GM23248 (cell line): ENCODE data around the gene ATP6V1B1. TPM values are rescaled to one million over a fixed set of nuclear protein-coding genes. Genes with fewer than 3 reads are reported as not detected.

Experiments
- DNase-seq: peaks from one replicate; pipeline ENCODE4 v3.0.0-alpha.2; 2015
- H2AFZ ChIP-seq: fragments of 200-600 bp; sonication (generic); 2 replicates; pipeline ENCODE4 v1.6.1; 2016; ENCODE audit warnings: antibody characterized with exemption
- H3F3A ChIP-seq: fragments of 200-600 bp; sonication (generic); 2 replicates; pipeline ENCODE4 v1.6.1; 2016; ENCODE audit warnings: mild to moderate bottlenecking, antibody characterized with exemption, mixed run types; ENCODE audit not compliant: insufficient read depth
- H3K27ac ChIP-seq: fragments of 200-600 bp; sonication (generic); 2 replicates; pipeline ENCODE4 v1.5.1; 2016; ENCODE audit warnings: mild to moderate bottlenecking
- H3K27me3 ChIP-seq: fragments of 200-600 bp; sonication (generic); replicated peaks from 2 replicates; pipeline ENCODE4 v1.6.1; 2016; ENCODE audit warnings: mild to moderate bottlenecking; ENCODE audit not compliant: insufficient read depth
- H3K36me3 ChIP-seq: fragments of 200-600 bp; sonication (generic); 2 replicates; pipeline ENCODE4 v1.6.1; 2016; ENCODE audit warnings: low read depth, mild to moderate bottlenecking
- H3K4me1 ChIP-seq: fragments of 200-600 bp; sonication (generic); 2 replicates; pipeline ENCODE4 v1.6.1; 2016; ENCODE audit warnings: mild to moderate bottlenecking; ENCODE audit not compliant: insufficient read depth
- H3K4me2 ChIP-seq: fragments of 200-600 bp; sonication (generic); one replicate; pipeline ENCODE4 v1.6.1; 2016; ENCODE audit warnings: mild to moderate bottlenecking; ENCODE audit not compliant: unreplicated experiment
- H3K4me3 ChIP-seq: fragments of 200-600 bp; sonication (generic); 2 replicates; pipeline ENCODE4 v1.5.1; 2016; ENCODE audit warnings: mild to moderate bottlenecking
- H3K79me2 ChIP-seq: fragments of 200-600 bp; sonication (generic); 2 replicates; pipeline ENCODE4 v1.6.1; 2016; ENCODE audit warnings: mild to moderate bottlenecking; ENCODE audit not compliant: insufficient read depth
- H3K9ac ChIP-seq: fragments of 200-600 bp; sonication (generic); 2 replicates; pipeline ENCODE4 v1.6.1; 2016; ENCODE audit warnings: mild to moderate bottlenecking
- H3K9me2 ChIP-seq: fragments of 200-600 bp; sonication (generic); 2 replicates; pipeline ENCODE4 v1.6.1; 2016; ENCODE audit warnings: mixed run types, mild to moderate bottlenecking, moderate library complexity; ENCODE audit not compliant: insufficient read depth
- H3K9me3 ChIP-seq: fragments of 200-600 bp; sonication (generic); one replicate; pipeline ENCODE4 v1.6.1; 2017; ENCODE audit warnings: low read depth
- H4K20me1 ChIP-seq: fragments of 200-600 bp; sonication (generic); 2 replicates; pipeline ENCODE4 v1.6.0; 2016; ENCODE audit not compliant: insufficient read depth
- EZH2 ChIP-seq: fragments of 200-600 bp; sonication (generic); IDR thresholded peaks from 2 replicates; pipeline ENCODE4 v1.6.1; 2018; ENCODE audit warnings: antibody characterized with exemption, mild to moderate bottlenecking; ENCODE audit not compliant: insufficient read depth, poor library complexity, severe bottlenecking
- EZH2phosphoT487 ChIP-seq: fragments of 200-600 bp; sonication (generic); IDR thresholded peaks from 2 replicates; pipeline ENCODE4 v1.6.1; 2018; ENCODE audit warnings: antibody characterized with exemption, moderate library complexity, mild to moderate bottlenecking, low read depth; ENCODE audit not compliant: insufficient read depth
- WGBS, 2 experiments: methylation state at CpG; one replicate each; pipeline ENCODE4 v1.1.6; 2015 to 2017; ENCODE audit warnings: low lambda C conversion rate in 2 of 2, low coverage in 1 of 2; ENCODE audit errors: missing lambda C conversion rate in 2 of 2; 5-methylcytosine and 5-hydroxymethylcytosine counted together
- in situ Hi-C: fragments of 300-500 bp; cut with MboI; formaldehyde crosslinking; loops from 2 replicates; pipeline ENCODE4 v1.15.0; 2020
- polyA plus RNA-seq: library from polyadenylated mRNA; unstranded; fragments of >200 nt; fragmentation: Nextera tagmentation; extraction: Ambion mirVana; gene quantifications from 2 replicates; pipeline ENCODE4 v1.2.1, GENCODE V29; 2016
- total RNA-seq: library from RNA; depleted of rRNA; stranded (reverse); fragments of >200 nt; shearing (Covaris generic); gene quantifications from 2 replicates; pipeline ENCODE4 v1.2.3, GENCODE V29; 2014

ATP6V1B1 gene
- total and polyA plus RNA-seq, 2 experiments from 2014 or later: 0.60 TPM; not detected in 1

GRCh38 chr2:70888366-70888922 lies 47.3 kb upstream of the ATP6V1B1 start:
- in situ Hi-C loops: no loop called here
- Histone ChIP-seq H3K9me3 (no peaks in the 10 kb centered on the region), H3K27me3 (peaks cover 99% of the 10 kb centered on the region), H3K4me3 (no peak overlapping the region), H2AFZ (no peak overlapping the region), H3F3A (no peaks in the 10 kb centered on the region), H3K9ac (no peak overlapping the region), H3K4me1 (no peaks in the 10 kb centered on the region), H3K79me2 (no peaks in the 10 kb centered on the region), H3K36me3 (no peaks in the 10 kb centered on the region), H3K4me2 (no peak overlapping the region), H3K9me2 (no peaks in the 10 kb centered on the region), H4K20me1 (no peaks in the 10 kb centered on the region), H3K27ac (no peak overlapping the region)
- 14 to 15% methylated on average over 27 of the region's 27 CpGs for WGBS, 2 experiments
- no peak for DNase-seq
- TF ChIP-seq EZH2: peak; percentile 59
- TF ChIP-seq EZH2phosphoT487: no peak

- H3K4me2 ChIP-seq: no peak overlapping the region
- no peaks in the 10 kb centered on the region for H3K9me2 ChIP-seq
- in situ Hi-C loops: no loop called here
- H3K9ac ChIP-seq: no peak overlapping the region
- no peak overlapping the region for H3K27ac ChIP-seq
- no peaks in the 10 kb centered on the region for H3K79me2 ChIP-seq
- no peaks in the 10 kb centered on the region for H3K4me1 ChIP-seq
- DNase-seq: no peak
- no peaks in the 10 kb centered on the region for H3K9me3 ChIP-seq
- H3F3A ChIP-seq: no peaks in the 10 kb centered on the region
- TF ChIP-seq EZH2phosphoT487 (peak; percentile 71; the same call in 1 of the 2 replicates), EZH2 (no peak)
- WGBS, 2 experiments: 8 to 11% methylated on average over 66 to 70 of the region's 70 CpGs
- H2AFZ ChIP-seq: no peak overlapping the region
- H3K36me3 ChIP-seq: no peaks in the 10 kb centered on the region
- peaks cover 97% of the 10 kb centered on the region for H3K27me3 ChIP-seq
- H4K20me1 ChIP-seq: no peaks in the 10 kb centered on the region
- H3K4me3 ChIP-seq: no peak overlapping the region
Observed at GRCh38 chr2:70888923-70889715, 46.6 kb upstream of the ATP6V1B1 start.

GRCh38 chr2:70889716-70890037 lies 46.0 kb upstream of the ATP6V1B1 start:
- DNase-seq: no peak
- TF ChIP-seq EZH2: no peak
- TF ChIP-seq EZH2phosphoT487: peak; percentile 58; the same call in 1 of the 2 replicates
- Histone ChIP-seq H4K20me1 (no peaks in the 10 kb centered on the region), H2AFZ (no peak overlapping the region), H3K36me3 (no peaks in the 10 kb centered on the region), H3K4me2 (no peak overlapping the region), H3F3A (no peaks in the 10 kb centered on the region), H3K27me3 (peaks cover 95% of the 10 kb centered on the region), H3K79me2 (no peaks in the 10 kb centered on the region), H3K27ac (no peak overlapping the region), H3K9ac (no peak overlapping the region), H3K9me3 (no peaks in the 10 kb centered on the region), H3K9me2 (no peaks in the 10 kb centered on the region), H3K4me1 (no peaks in the 10 kb centered on the region), H3K4me3 (no peak overlapping the region)
- 56 to 59% methylated on average over 5 of the region's 5 CpGs for WGBS, 2 experiments
- in situ Hi-C loops: no loop called here

GRCh38 chr2:70890469-70891065 lies 45.1 kb upstream of the ATP6V1B1 start:
- no peaks in the 10 kb centered on the region for H3K9me2 ChIP-seq
- WGBS, 2 experiments: 37 to 44% methylated on average over 5 of the region's 5 CpGs
- H3K4me3 ChIP-seq: no peak overlapping the region
- no peak overlapping the region for H2AFZ ChIP-seq
- H3K79me2 ChIP-seq: no peaks in the 10 kb centered on the region
- H3K4me2 ChIP-seq: no peak overlapping the region
- H4K20me1 ChIP-seq: no peaks in the 10 kb centered on the region
- no peaks in the 10 kb centered on the region for H3F3A ChIP-seq
- H3K9me3 ChIP-seq: no peaks in the 10 kb centered on the region
- in situ Hi-C loops: no loop called here
- no peak for DNase-seq
- peaks cover 95% of the 10 kb centered on the region for H3K27me3 ChIP-seq
- no peaks in the 10 kb centered on the region for H3K36me3 ChIP-seq
- H3K9ac ChIP-seq: no peak overlapping the region
- no peaks in the 10 kb centered on the region for H3K4me1 ChIP-seq
- no peak overlapping the region for H3K27ac ChIP-seq
- 0 out of 2 replicates have a peak, but pooled peaks have one; percentile 33 for TF ChIP-seq EZH2phosphoT487
- TF ChIP-seq EZH2: no peak
